ENCODE measurements around the gene SETBP1.

The SETBP1 gene

GRCh38 chr18:44981121-44981520 is 300.4 kb downstream of the SETBP1 start:
- TF ChIP-seq CTCF (IDR thresholded peaks at IDR 0.05; ENCODE audit: insufficient read depth, missing control alignments), result no peak
- FAIRE-seq (no peak), DNase-seq (ENCODE audit: insufficient read length, low spot score) (no peak)

DNA sequence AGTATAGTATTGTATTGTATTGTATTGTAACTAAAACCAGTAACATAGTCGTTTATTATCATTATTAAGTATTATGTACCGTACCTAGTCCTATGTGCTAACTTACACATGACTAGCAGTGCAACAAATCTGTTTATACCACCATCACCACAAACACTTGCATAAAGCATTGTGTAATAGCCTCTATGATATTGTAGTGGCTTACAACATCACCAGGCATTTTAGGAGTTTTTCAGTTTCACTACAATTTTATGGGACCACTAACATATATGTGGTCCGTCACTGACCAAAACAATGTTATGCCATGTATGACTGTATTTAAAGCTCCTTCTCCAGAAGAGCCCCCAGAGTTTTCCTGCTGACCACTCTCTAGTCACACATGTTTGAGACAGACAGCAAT is 306.2 kb downstream of the SETBP1 start:
- FAIRE-seq, result no peak
- TF ChIP-seq CTCF (IDR thresholded peaks at IDR 0.05; ENCODE audit: insufficient read depth, missing control alignments), result no peak
- DNase-seq (ENCODE audit: insufficient read length, low spot score), result no peak

DNA sequence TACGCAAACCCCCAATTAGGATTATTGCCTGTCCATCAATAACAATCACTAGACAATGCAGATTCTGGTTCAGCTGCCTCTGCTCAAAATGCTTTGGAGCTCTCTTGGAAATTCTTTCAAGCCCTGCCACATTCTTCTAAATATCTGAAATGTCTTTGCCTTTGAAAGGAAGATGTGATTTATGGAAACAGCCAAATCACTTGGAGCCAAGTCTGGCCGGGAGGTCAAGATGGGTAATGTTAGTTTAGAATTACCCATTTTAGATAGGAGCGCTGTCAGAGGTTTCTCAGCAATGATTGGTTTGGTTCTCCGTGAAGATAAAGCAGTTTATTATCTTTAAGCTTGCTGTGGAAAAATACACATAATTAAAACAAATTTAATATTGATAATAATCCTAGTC is 306.7 kb downstream of the SETBP1 start:
- DNase-seq (ENCODE audit: insufficient read length, low spot score) (no peak), FAIRE-seq (no peak)

DNA sequence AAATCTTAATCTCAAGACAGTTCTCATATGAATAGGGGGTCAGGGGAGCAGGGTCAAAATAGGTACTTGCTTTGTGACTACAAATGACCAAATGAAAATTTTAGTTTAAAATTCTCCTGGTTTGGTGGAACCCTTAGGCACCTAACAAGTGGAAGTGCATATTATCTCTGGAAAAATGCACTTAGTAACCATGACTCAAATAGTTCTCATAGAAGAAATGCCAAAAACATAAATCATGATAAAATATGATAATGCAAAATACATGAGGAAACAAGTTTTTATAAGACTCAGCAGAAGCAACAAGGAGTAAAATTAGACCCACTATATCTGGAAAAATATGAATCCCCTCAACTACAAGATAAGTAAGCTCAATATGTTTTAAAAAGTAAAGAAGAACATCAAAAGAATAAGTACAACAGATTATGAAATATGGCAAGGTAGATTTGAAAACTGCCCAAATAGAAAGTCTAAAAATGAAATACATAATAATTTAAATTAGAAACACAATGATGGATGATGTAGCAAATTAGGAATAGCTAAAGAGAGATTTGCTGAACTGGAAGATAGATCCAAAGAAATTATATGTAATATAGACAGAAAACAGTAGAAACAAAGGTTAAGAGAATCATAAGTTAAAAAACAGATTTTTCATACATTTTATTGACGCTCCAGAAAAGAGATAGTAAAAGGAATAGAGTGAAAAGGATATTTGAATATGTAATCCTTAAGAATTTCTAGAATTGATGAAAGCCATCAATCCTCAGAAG is 308.3 kb downstream of the SETBP1 start:
- DNase-seq (ENCODE audit: insufficient read length, low spot score), result no peak
- FAIRE-seq, result no peak
- no peak for TF ChIP-seq CTCF (IDR thresholded peaks at IDR 0.05; ENCODE audit: insufficient read depth, missing control alignments)

More for the DNA sequence above, 306.7 kb downstream of the SETBP1 start:
- no peak for TF ChIP-seq CTCF (IDR thresholded peaks at IDR 0.05; ENCODE audit: insufficient read depth, missing control alignments)

- no peak for DNase-seq (ENCODE audit: insufficient read length, low spot score)
These were observed 315.6 kb downstream of the SETBP1 start for GRCh38 chr18:44996261-44996660.

DNA sequence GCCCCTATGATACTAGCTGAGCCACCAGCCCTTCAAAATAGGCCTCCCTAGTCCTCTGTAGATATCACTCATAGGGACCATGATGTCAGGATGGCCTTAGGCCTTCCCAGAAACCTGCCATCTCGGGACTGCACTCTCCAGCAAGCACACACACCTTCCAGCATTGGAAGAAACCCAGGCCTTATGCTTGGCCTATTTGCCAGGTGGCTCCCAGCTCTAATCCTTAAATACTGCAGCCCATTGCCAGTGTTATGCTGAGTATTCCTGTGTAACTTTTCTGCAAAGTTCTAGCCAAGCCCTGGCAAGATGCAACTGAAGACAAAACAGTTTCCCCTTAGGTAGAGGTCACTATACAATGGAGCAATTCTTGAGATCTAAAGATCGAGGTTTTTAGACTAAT is 316.5 kb downstream of the SETBP1 start:
- FAIRE-seq (no peak), DNase-seq (ENCODE audit: insufficient read length, low spot score) (no peak)
- no peak for TF ChIP-seq CTCF (IDR thresholded peaks at IDR 0.05; ENCODE audit: insufficient read depth, missing control alignments)

More at GRCh38 chr18:44996261-44996660, 315.6 kb downstream of the SETBP1 start:
- FAIRE-seq, result no peak
- no peak for TF ChIP-seq CTCF (IDR thresholded peaks at IDR 0.05; ENCODE audit: insufficient read depth, missing control alignments)

DNA sequence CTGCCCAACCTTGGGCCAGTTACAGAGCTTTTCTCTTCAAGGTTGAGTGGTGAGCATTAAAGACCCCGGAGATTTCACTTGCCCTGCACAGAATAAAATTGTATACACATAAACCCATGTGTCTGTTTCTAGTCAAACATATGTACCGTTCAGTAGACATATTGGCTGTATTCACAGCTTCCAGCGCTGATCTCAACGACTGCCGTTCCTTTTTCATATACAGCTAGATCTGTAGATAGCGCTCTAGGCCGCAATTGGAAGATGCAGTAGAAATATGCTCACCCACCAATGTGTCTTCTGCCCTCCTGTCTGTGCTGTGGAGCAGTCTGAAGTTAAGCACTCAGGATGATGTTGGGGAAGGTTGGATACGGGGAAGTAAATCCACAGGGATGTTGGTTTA is 317.7 kb downstream of the SETBP1 start:
- no peak for FAIRE-seq
- no peak for DNase-seq (ENCODE audit: insufficient read length, low spot score)
- no peak for TF ChIP-seq CTCF (IDR thresholded peaks at IDR 0.05; ENCODE audit: insufficient read depth, missing control alignments)
